HG03460 (cell line): ENCODE results near the gene NT5DC3.

Source experiments
- ATAC-seq: cut with Tn5 transposase; IDR thresholded peaks from one replicate; pipeline ENCODE4 v1.9.1; 2021; ENCODE audit not compliant: unreplicated experiment

Gene NT5DC3

DNA sequence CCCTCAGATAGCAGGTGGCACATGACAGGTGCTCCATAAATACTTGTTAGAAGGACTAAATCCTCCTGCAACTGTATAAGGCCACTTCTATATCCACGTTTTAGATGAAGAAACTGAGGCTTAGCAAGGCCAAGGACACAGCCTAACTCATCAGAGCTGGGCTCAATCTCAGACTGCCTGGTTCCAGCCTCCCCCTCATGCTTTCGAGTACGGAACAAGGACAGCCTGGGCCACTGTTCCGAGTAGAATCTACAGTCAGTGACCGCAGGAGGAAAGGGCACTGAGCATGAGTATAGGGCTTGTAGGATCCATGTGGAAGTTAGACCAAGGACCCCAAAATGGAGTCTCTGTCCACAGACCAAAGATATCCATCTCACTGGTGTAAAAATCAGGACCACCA, 84.6 kb downstream of the NT5DC3 start:
- ATAC-seq = no peak

DNA sequence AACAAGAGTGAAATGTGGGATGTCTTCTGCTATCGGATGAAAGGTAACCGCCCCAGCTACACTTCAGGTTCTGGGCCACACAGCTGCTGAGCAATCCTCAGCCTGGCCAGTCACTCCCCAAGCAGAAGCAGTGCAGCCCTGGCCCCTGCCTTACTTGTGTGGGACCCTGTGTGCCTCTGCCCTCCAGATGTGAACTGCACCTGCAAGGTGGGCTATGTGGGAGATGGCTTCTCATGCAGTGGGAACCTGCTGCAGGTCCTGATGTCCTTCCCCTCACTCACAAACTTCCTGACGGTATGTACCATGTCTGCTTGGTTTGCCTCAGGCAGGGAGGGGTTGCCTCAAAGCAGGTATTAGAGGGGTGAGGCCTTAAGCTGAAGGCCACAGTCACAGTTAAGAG, 85.6 kb downstream of the NT5DC3 start:
- ATAC-seq = no peak

DNA sequence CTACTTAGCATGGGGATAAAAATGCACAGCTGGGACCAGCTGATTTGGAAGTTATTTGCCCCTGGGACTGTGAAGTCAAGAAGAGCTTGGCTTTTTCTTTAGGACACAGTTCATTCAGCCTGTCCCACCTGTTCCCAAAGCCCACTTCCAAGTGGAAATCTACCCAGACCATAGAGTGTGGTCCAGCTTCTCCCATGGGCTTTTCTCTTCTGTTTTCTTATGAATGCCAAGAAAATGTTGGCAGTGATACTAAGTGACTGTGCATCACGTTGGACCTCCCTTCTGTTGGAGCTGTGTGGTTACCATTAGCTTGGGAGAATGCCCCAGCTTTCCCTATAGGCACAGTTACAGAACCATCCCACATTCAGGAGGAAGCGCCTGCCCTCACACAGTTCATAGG, 89.4 kb downstream of the NT5DC3 start:
- ATAC-seq = no peak

- ATAC-seq = no peak
Measured at GRCh38 chr12:103751171-103751570, 89.9 kb downstream of the NT5DC3 start.

DNA sequence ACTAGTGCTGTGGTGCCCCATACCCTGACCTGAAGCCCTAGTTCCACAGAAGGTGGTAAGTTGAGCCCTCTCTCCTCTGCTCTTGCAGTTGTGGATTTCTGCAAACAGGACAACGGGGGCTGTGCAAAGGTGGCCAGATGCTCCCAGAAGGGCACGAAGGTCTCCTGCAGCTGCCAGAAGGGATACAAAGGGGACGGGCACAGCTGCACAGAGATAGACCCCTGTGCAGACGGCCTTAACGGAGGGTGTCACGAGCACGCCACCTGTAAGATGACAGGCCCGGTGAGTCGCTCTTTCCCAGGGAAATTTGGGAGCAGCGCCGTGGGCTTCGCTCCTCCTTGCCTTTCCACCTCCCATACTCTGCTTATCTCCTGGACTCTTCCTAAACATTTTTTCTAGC, 92.2 kb downstream of the NT5DC3 start:
- ATAC-seq = no peak

DNA sequence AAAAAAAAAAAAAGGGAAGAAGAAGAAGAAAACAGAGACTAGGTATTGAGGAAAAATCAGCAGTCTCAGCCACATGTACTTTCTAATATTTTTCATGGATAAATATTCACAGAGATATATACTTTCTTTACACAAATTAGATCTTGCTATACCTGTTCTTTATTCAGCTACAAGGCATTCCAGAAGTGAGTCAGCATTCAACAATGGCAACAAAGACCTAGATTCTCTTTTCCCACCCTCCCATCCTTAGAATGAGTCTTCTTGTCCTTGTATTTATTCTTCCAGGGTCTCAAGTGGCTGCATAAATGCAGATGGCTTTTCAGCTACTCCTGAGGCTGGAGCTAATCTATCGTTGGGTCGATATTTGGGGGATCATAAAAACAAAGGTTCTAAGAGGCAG, 93.0 kb downstream of the NT5DC3 start:
- no peak for ATAC-seq

DNA sequence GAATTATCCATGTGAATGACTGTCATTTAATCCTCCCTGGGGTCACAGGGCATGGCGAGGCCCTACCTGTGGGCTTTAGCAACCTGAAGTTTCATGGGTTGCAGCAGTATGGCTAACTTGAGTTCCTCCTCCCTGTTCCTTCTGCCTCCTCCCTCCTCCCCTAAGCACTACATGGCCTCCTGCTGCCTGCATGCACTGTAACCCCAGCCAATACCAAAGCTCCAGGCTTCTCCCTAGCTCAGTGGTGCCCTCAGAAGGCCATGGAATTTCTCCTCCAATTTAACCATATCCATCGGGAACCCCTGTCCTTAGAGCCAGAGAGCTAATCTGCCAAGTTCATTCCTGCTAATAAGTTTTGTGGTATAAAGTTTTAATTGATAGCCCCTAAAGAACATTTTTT, 95.1 kb downstream of the NT5DC3 start:
- ATAC-seq = no peak

GRCh38 chr12:103743788-103744187, 97.2 kb downstream of the NT5DC3 start:
- no peak for ATAC-seq

DNA sequence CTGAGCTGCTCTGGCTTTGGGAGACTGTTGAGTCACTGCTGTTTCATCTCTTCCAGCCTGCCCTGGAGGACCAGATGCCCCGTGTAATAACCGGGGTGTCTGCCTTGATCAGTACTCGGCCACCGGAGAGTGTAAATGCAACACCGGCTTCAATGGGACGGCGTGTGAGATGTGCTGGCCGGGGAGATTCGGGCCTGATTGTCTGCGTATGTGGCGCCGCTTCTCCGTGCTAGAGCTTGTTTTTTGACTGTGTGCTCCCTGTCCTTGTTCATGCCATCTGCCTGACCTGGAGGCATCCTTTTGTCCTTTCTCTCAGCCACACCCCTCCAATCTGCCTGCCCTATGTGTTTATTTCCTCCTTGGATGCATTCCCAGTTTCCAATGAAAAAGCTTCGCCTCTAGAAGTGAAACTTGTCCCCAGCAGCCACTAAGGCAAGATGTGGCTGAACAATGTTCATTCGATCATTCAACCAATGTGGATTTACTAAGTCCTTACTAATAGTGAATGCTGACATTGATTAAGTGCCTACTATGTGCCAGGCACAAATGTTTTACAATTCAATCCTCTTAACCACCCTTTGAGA, 98.6 kb downstream of the NT5DC3 start:
- no peak for ATAC-seq

GRCh38 chr12:103737881-103738280, 103.2 kb downstream of the NT5DC3 start:
- ATAC-seq = no peak

DNA sequence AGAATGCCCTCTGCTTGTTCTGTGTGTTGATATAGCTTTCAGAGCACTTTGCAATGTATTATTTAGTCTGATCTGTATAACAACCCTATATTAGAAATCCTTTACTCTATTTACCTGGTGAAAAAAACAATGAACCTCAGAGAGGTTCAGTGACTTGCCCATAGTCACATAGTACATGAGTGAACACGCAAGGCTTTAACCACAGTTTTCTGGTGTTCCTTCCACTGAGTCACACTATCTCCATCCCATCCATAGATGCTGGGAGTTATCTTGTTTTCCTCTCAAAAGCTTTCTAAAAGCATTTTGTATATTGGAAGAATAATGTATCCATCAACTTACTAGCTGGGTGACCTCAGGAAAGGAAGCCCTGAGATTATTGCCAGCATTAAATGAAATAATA, 104.5 kb downstream of the NT5DC3 start:
- ATAC-seq = no peak

GRCh38 chr12:103735291-103735690, 105.7 kb downstream of the NT5DC3 start:
- ATAC-seq = no peak

DNA sequence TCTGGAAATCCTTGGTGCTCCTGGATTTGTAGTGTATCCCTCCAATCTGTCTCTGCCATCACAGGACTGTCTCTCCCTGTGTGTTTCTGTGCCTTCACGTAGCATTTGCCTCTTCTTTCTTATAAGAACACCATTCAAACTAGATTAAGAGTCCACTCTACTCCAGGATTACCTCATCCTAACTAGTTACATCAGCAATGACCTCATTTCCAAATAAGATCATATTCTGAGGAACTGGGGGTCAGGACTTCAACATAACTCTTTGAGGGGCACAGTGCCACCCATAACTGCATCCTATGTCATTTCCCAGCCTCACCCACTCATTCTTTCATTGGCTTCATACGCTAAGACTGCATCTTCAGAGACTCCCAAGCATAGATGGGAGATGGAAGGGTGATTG, 106.2 kb downstream of the NT5DC3 start:
- no peak for ATAC-seq

DNA sequence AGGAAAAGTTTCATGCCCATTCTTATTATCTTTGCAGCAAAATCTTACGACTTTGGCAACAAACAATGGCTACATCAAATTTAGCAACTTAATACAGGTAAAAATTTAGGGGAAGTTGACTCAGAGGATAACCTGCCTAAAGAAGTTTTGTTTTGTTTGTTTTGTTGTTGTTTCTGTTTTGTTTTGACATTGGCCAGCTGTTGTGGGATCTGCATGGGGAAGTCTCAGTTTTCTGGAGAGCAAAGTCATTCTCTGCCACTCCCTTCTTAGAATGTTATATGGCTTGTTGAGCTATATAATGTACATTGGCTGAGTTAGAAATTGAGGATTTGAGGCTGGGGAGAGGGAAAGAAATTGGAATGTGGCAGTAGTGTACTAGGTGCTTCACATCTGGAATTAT, 109.5 kb downstream of the NT5DC3 start:
- no peak for ATAC-seq

DNA sequence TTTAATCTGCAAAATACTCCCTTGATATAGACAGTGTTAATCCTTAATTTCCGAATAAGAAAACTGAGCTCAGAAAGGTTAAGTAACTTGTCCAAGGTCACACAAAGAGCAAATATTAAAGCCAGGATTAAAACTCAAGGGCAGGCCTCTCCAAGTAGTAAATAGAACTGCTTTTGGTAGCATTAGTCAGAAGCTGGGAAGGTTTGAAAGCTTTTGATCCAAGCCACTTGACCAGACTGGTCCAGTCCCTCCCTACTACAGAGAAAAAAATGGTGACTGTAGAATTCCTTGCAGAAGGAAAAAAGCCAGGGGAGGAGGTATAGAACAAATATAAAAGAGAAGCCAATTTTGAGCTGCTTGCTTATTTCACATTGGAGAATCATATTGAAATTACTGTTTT, 111.5 kb downstream of the NT5DC3 start:
- ATAC-seq = no peak

GRCh38 chr12:103728323-103728722, 112.7 kb downstream of the NT5DC3 start:
- no peak for ATAC-seq

GRCh38 chr12:103727638-103728037, 113.4 kb downstream of the NT5DC3 start:
- no peak for ATAC-seq

DNA sequence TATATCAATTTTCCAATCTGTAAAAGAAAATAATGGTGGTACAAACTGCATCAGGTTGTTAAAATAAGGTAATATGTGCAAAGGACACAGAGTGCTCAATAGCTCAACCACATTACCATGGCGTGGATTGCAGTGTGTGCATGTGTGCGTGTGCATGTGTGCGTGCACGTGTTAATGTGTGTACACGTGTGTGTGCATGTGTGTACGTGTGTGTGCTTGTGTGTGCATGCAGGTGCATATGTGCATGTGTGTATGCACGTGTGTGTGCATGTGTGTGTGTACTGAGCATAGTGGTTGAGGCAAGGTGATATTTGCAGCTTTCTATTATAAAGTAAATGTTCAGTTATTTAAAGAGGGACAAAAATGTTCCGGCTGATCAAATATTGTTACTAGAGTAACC, 115.6 kb downstream of the NT5DC3 start:
- ATAC-seq = no peak
